ENCODE data around the gene EIF3F. TPM values are rescaled to one million over a fixed set of nuclear protein-coding genes. Genes with fewer than 3 reads are reported as not detected.

The EIF3F gene
- total and polyA plus RNA-seq, 2 experiments from 2014 or later = 193 to 359 TPM

DNA sequence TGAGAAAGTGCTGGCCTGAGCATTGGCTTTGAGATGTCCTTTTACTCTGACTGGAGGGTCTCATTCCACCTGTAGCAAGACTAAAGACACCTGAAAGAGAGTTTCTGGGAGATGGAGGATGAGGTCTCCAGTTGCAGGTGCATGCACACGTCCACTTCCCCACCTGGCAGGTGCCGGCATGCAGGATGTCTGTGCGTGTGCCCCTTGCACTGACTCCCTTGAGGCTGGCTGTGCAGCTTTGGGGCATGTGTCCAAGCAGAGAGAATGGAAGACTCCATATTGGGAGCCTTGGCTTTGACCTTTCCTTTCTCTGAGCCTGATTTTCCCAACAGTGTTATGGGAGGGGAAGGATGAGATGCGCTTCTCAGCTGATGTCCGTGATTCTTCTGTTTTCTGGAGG lies 49.8 kb downstream of the EIF3F start:
- H3K27ac ChIP-seq = no peak overlapping the region
- H2AFZ ChIP-seq = no peak overlapping the region
- no peaks in the 10 kb centered on the region for H3F3A ChIP-seq (ENCODE audit: insufficient read depth)
- no peaks in the 10 kb centered on the region for H3K79me2 ChIP-seq (ENCODE audit: insufficient read depth)
- DNase-seq = no peak
- no peak overlapping the region for H3K4me2 ChIP-seq (ENCODE audit: unreplicated experiment)
- H3K27me3 ChIP-seq (replicated peaks; ENCODE audit: insufficient read depth) = no peaks in the 10 kb centered on the region
- H3K9ac ChIP-seq = no peak overlapping the region
- WGBS, 2 experiments (ENCODE audit: low coverage in 1 of 2, low lambda C conversion rate in 2 of 2, missing lambda C conversion rate in 2 of 2) = 85 to 86% methylated on average over 5 of the region's 5 CpGs
- H4K20me1 ChIP-seq (ENCODE audit: insufficient read depth) = no peaks in the 10 kb centered on the region
- no peaks in the 10 kb centered on the region for H3K9me3 ChIP-seq (ENCODE audit: low read depth)
- no peaks in the 10 kb centered on the region for H3K36me3 ChIP-seq (ENCODE audit: low read depth)
- no peak overlapping the region for H3K4me3 ChIP-seq
- no peaks in the 10 kb centered on the region for H3K9me2 ChIP-seq (ENCODE audit: insufficient read depth)
- no peaks in the 10 kb centered on the region for H3K4me1 ChIP-seq (ENCODE audit: insufficient read depth)
- TF ChIP-seq EZH2phosphoT487 (IDR thresholded peaks at IDR 0.05; ENCODE audit: insufficient read depth, low read depth) (no peak), EZH2 (IDR thresholded peaks at IDR 0.05; ENCODE audit: insufficient read depth, poor library complexity, severe bottlenecking) (no peak)
- in situ Hi-C loops (cut with MboI) = no loop called here

GRCh38 chr11:8038393-8038792 lies 51.3 kb downstream of the EIF3F start:
- Histone ChIP-seq H3K9me3 (ENCODE audit: low read depth) (no peaks in the 10 kb centered on the region), H3K27me3 (replicated peaks; ENCODE audit: insufficient read depth) (no peaks in the 10 kb centered on the region), H3K9ac (no peak overlapping the region), H3F3A (ENCODE audit: insufficient read depth) (no peaks in the 10 kb centered on the region), H3K4me2 (ENCODE audit: unreplicated experiment) (no peak overlapping the region), H3K9me2 (ENCODE audit: insufficient read depth) (no peaks in the 10 kb centered on the region), H3K4me1 (ENCODE audit: insufficient read depth) (no peaks in the 10 kb centered on the region), H2AFZ (no peak overlapping the region), H3K79me2 (ENCODE audit: insufficient read depth) (no peaks in the 10 kb centered on the region), H3K27ac (no peak overlapping the region), H3K36me3 (ENCODE audit: low read depth) (no peaks in the 10 kb centered on the region), H4K20me1 (ENCODE audit: insufficient read depth) (no peaks in the 10 kb centered on the region), H3K4me3 (no peak overlapping the region)
- in situ Hi-C loops (cut with MboI) = no loop called here
- WGBS, 2 experiments (ENCODE audit: low coverage in 1 of 2, low lambda C conversion rate in 2 of 2, missing lambda C conversion rate in 2 of 2) = 81 to 84% methylated on average over 8 of the region's 8 CpGs
- TF ChIP-seq EZH2phosphoT487 (IDR thresholded peaks at IDR 0.05; ENCODE audit: insufficient read depth, low read depth) = no peak
- no peak for TF ChIP-seq EZH2 (IDR thresholded peaks at IDR 0.05; ENCODE audit: insufficient read depth, poor library complexity, severe bottlenecking)
- DNase-seq = no peak

DNA sequence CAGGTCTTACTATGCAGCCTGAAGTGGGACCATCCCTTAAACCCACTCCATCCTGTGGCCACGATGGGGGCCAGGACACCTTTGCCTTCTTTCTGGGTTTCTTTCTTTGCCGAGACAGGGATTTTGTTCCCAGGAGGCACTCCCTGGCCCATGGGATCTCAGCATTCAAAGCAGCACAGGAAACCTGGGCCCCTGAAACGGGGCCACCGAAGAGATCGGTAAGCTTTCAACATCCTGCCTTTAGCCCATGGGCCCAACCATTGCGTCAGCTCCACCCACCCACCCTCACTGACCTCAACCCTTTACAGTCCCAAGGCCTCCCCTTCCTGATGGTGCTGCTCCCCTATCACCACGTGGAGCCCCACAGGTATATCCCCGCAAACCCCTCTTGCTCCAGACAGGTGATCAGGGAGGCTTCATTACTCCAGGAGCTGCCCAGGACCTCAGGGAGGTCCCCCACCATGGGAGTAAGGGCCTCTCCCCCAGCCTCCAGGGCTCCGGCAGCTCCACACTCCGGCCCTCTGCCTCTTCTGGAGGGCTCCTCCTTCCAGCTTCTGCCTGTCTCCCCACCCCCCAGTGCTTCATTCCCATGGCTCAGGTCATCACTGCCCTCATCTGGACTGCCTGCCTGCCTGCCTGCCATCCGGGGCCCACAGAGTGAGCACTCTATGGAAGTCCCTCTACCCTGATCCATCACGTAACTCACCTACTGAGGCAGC lies 51.8 kb downstream of the EIF3F start:
- no peak overlapping the region for H3K4me2 ChIP-seq (ENCODE audit: unreplicated experiment)
- no peak for DNase-seq
- TF ChIP-seq EZH2 (IDR thresholded peaks at IDR 0.05; ENCODE audit: insufficient read depth, poor library complexity, severe bottlenecking) = no peak
- no peak for TF ChIP-seq EZH2phosphoT487 (IDR thresholded peaks at IDR 0.05; ENCODE audit: insufficient read depth, low read depth)
- H3K36me3 ChIP-seq (ENCODE audit: low read depth) = no peaks in the 10 kb centered on the region
- WGBS, 2 experiments (ENCODE audit: low coverage in 1 of 2, low lambda C conversion rate in 2 of 2, missing lambda C conversion rate in 2 of 2) = 76 to 82% methylated on average over 12 of the region's 12 CpGs
- H2AFZ ChIP-seq = no peak overlapping the region
- H3K9me3 ChIP-seq (ENCODE audit: low read depth) = no peaks in the 10 kb centered on the region
- no peak overlapping the region for H3K4me3 ChIP-seq
- H3K27me3 ChIP-seq (replicated peaks; ENCODE audit: insufficient read depth) = no peaks in the 10 kb centered on the region
- no peaks in the 10 kb centered on the region for H3F3A ChIP-seq (ENCODE audit: insufficient read depth)
- H3K9me2 ChIP-seq (ENCODE audit: insufficient read depth) = no peaks in the 10 kb centered on the region
- H3K4me1 ChIP-seq (ENCODE audit: insufficient read depth) = no peaks in the 10 kb centered on the region
- H3K9ac ChIP-seq = no peak overlapping the region
- H3K79me2 ChIP-seq (ENCODE audit: insufficient read depth) = no peaks in the 10 kb centered on the region
- no peaks in the 10 kb centered on the region for H4K20me1 ChIP-seq (ENCODE audit: insufficient read depth)
- in situ Hi-C loops (cut with MboI) = no loop called here
- H3K27ac ChIP-seq = no peak overlapping the region

DNA sequence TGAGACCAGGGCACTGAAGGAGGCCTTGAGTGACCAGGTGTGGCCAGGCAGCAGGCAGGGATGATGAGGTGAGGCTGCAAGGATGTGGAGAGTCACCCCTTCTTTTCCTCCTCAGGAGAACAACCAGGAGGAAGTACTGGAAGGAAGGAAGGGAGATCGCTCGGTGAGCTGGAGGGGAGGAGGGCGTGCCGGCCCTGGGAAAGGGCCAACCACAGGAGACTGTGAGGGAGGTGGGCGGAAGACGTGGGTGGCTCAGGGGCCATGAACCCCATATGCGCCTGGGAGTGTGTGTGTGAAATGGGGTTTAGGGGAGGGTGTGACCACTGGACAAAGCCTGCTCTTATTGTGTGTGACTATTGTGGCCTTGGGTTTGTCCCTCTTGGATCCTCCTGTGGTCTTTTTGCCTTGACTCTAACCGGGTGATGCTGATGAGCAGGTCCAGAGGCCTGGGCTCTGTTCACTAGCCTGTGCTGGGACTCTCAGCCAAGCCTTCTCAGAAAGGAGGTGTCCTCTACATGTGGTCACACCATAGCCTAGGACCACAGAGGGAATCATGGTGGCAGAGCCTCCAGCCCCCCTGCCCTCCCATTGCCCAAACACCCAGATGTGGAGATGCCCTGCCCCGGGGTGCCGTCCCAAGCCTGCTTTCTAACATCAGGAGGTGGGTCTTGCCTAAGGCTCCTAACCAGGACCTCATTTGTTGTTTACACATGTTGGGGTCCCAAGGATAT lies 52.6 kb downstream of the EIF3F start:
- Histone ChIP-seq H4K20me1 (ENCODE audit: insufficient read depth) (no peaks in the 10 kb centered on the region), H3K4me1 (ENCODE audit: insufficient read depth) (no peaks in the 10 kb centered on the region), H3F3A (ENCODE audit: insufficient read depth) (no peaks in the 10 kb centered on the region), H3K79me2 (ENCODE audit: insufficient read depth) (no peaks in the 10 kb centered on the region), H3K36me3 (ENCODE audit: low read depth) (no peaks in the 10 kb centered on the region), H3K4me2 (ENCODE audit: unreplicated experiment) (no peak overlapping the region), H3K9me3 (ENCODE audit: low read depth) (no peaks in the 10 kb centered on the region), H3K27me3 (replicated peaks; ENCODE audit: insufficient read depth) (no peaks in the 10 kb centered on the region), H3K9ac (no peak overlapping the region), H3K4me3 (no peak overlapping the region), H3K27ac (no peak overlapping the region), H3K9me2 (ENCODE audit: insufficient read depth) (no peaks in the 10 kb centered on the region), H2AFZ (no peak overlapping the region)
- DNase-seq = no peak
- in situ Hi-C loops (cut with MboI) = no loop called here
- TF ChIP-seq EZH2 (IDR thresholded peaks at IDR 0.05; ENCODE audit: insufficient read depth, poor library complexity, severe bottlenecking) (no peak), EZH2phosphoT487 (IDR thresholded peaks at IDR 0.05; ENCODE audit: insufficient read depth, low read depth) (no peak)
- WGBS, 2 experiments (ENCODE audit: low coverage in 1 of 2, low lambda C conversion rate in 2 of 2, missing lambda C conversion rate in 2 of 2) = 90 to 91% methylated on average over 8 to 10 of the region's 10 CpGs

Measured in GM23248 (cell line).